Colon (tissue), 2 donors: ENCODE data around the gene AGBL1.

Experiments used
- FAIRE-seq: peaks from 2 replicates; lab custom pipeline; 2012; peaks lifted over from hg19 to GRCh38; lab: Jason Lieb, UNC
- donor health status: control.
- donor health status: control.

Gene AGBL1

GRCh38 chr15:86830304-86830703 lies 750.6 kb downstream of the AGBL1 start:
- FAIRE-seq = no peak

GRCh38 chr15:86833595-86833994 lies 753.9 kb downstream of the AGBL1 start:
- FAIRE-seq = no peak

GRCh38 chr15:86834115-86834863 lies 754.6 kb downstream of the AGBL1 start:
- no peak for FAIRE-seq

- no peak for FAIRE-seq
Measured at GRCh38 chr15:86837294-86838061, 757.8 kb downstream of the AGBL1 start.

GRCh38 chr15:86839502-86839901 lies 759.8 kb downstream of the AGBL1 start:
- FAIRE-seq = no peak

- no peak for FAIRE-seq
Measured at GRCh38 chr15:86840996-86841395, 761.3 kb downstream of the AGBL1 start.

GRCh38 chr15:86842199-86842598 lies 762.5 kb downstream of the AGBL1 start:
- FAIRE-seq = no peak

- FAIRE-seq = no peak
Measured at GRCh38 chr15:86846036-86846435, 766.4 kb downstream of the AGBL1 start.

GRCh38 chr15:86849136-86849535 lies 769.5 kb downstream of the AGBL1 start:
- no peak for FAIRE-seq

- FAIRE-seq = no peak
Measured at GRCh38 chr15:86849558-86850285, 770.1 kb downstream of the AGBL1 start.

GRCh38 chr15:86850939-86851338 lies 771.3 kb downstream of the AGBL1 start:
- FAIRE-seq = no peak

- FAIRE-seq = no peak
Measured at GRCh38 chr15:86852741-86853140, 773.1 kb downstream of the AGBL1 start.

GRCh38 chr15:86854176-86854575 lies 774.5 kb downstream of the AGBL1 start:
- FAIRE-seq = no peak

- FAIRE-seq = no peak
Measured at GRCh38 chr15:86855307-86856291, 775.9 kb downstream of the AGBL1 start.

GRCh38 chr15:86857701-86858100 lies 778.0 kb downstream of the AGBL1 start:
- no peak for FAIRE-seq

GRCh38 chr15:86863226-86863915 lies 783.7 kb downstream of the AGBL1 start:
- FAIRE-seq = no peak

GRCh38 chr15:86865920-86866319 lies 786.2 kb downstream of the AGBL1 start:
- no peak for FAIRE-seq

- FAIRE-seq = no peak
Measured at GRCh38 chr15:86870846-86871245, 791.2 kb downstream of the AGBL1 start.

GRCh38 chr15:86871964-86872363 lies 792.3 kb downstream of the AGBL1 start:
- FAIRE-seq = no peak

- FAIRE-seq = no peak
Measured at GRCh38 chr15:86872782-86873181, 793.1 kb downstream of the AGBL1 start.

- FAIRE-seq = no peak
Measured at GRCh38 chr15:86875067-86875466, 795.4 kb downstream of the AGBL1 start.
